HG02884 (cell line): ENCODE data around the gene ADARB2.

Experiments
- ATAC-seq: cut with Tn5 transposase; IDR thresholded peaks from one replicate; pipeline ENCODE4 v1.9.1; 2021; ENCODE audit warnings: mild to moderate bottlenecking, moderate library complexity; ENCODE audit not compliant: unreplicated experiment

Gene ADARB2

DNA sequence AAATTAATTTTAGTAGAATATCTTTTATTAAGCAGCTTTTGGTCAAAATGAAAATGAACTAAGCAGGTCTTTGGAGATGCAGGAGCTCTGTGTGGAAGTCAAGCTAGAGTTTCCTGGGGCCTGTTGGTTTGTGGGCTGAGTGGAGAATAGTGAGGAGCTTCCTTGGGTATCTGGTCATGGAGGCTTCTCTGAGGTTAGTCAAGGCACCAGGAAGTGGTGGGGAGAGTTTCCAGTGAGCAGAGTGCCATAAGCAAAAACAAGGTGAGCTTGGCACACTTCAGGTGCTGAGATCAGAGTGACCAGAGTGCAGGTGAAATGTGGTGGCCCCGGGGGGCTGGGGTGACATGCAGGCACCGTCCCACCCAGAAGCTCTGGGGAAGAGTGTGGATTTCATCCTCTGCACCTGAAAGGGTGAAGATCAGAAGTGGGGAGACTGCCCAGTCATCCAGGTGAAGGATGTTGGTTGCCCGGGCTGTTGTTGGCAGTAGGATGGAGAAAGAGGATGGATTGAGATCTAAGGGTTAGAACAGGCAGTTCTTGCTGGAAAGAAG is 603.8 kb downstream of the ADARB2 start:
- no peak for ATAC-seq

DNA sequence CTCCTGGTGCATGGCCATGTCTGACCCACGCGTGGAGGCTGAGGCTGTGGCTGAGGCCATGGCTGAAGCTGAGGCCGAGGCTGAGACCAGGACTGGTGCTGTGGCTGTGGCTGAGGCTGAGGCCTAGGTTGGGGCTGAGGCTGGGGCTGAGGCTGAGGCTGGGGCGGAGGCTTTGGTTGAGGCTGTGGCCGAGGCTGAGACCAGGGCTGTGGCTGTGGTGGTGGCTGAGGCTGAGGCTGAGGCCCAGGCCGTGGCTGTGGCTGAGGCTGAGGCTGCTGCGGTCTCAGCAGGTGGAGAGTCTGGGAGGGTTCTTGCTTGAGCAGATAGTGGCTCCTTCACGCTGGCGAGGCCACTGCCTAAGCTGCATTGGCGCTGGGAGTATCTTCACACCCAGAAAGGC is 604.7 kb downstream of the ADARB2 start:
- no peak for ATAC-seq

DNA sequence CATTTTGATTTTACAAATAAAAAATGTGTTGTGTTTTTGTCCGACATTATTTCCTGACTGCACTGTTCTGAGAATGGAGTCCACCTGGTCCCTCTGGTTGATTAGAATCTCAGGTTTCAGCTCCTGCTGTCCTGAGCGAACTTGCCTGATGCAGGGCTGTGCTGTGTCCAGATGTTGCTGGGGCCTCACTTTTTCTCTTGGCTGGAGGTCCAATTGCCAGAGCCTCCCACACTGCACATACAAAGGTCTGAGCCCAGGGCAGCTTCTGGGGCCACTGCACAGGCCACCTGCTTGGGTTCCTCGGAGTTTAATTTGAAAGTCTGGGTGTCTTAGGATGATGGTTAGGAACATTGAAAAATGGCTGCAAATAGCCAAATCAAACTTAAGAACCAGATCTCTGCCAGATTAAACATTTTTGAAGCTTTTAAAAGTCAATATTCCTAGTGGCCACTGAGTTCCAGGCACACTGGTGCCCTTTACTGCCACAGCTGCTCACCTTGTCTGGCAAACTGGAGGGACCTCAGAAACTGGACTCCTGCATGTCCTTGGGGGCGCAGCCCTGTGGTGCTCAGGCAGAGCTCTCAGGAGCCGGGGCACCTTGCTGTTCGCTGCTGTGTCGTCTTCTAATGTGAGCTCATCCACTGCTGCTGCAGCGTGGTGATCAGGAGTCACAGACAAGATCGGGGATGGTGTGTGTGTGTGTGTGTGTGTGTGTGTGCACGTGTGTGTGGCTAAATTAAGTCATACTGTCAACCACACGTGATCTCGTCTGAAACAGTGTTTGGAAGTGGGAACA is 606.1 kb downstream of the ADARB2 start:
- ATAC-seq: no peak

DNA sequence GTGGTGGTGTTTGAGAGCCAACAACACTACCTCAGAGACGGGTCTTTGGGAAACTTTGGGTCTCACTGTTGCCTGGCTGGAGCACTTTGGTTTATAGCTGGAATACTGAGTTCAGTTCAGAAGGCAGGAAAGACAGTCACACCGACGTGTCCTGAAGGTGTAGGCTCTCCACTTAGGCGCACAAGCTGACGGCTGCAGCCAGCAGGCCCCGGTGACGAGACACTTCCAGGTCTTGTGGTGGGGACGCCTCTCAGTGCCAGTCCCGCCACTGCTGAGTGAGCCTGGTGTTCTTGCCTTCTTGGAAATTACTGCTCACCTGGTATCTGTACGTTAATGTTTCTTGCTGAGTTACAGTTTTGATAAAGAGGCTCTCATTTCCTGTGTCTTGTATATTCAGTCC is 607.1 kb downstream of the ADARB2 start:
- ATAC-seq: no peak

DNA sequence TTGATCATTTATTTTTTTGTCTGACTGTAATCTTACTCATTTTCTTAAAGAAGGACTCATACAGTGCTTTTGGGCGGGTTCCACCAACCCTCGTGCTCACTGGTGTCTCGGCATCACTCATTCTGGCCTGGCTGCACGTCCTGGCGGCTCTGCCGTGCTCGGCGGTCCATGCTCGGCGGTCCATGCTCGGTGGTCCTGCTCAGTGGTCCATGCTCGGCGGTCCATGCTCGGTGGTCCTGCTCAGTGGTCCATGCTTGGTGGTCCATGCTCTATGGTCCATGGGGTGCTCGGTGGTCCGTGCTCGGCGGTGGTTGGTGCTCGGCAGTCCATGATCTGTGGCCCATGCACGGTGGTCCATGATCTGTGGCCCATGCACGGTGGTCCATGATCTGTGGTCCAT is 608.7 kb downstream of the ADARB2 start:
- ATAC-seq: no peak

DNA sequence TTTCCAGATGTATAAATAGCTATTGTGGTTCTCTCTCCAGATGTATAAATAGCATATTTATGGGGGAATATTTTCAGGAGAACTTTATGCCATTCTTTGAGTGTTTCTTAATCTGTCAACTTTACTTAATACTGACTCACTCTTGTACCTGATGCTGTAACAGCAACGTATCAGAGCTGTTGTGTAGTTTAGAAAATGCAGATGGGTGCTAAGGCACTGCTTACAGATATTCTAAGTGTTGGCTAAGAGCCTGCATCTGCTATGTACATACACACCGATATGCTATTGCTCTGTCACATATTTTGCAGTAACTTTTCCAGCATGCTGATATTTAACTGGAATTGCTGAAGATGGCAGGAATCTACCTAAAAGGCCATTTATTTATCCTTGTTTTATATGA is 609.2 kb downstream of the ADARB2 start:
- ATAC-seq: no peak

DNA sequence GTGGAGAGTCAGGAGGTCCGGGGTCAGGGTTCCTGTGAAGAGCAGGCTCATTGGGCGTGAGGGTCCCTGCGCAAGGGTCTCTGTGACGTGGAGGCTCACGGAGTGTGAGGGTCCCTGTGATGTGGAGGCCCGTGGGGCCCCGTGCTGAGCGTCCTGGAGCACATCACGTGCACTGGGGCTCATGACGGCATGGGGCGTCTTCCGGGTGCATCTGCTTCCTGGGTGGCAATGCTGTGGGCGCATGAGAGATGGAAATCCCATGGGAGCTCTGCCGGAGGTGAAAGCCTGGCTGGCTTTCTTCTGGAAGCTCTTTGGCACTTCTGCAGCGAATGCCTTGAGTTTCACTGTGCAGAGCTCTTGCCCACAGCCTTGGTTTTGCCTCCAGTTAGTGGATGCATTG is 609.7 kb downstream of the ADARB2 start:
- no peak for ATAC-seq
